Lower leg skin (tissue), 3 donors: ENCODE data around the gene UBE2E2.

Experiments
- CTCF ChIP-seq, 3 donors: fragments of 450-650 bp; IDR thresholded peaks; one replicate each; pipeline ENCODE4 v1.5.1; 2016; ENCODE audit warnings: antibody characterized with exemption in 3 of 3, mild to moderate bottlenecking in 3 of 3, moderate library complexity in 2 of 3
- POLR2A ChIP-seq, 2 donors: fragments of 450-650 bp; IDR thresholded peaks; one replicate each; pipeline ENCODE4 v1.6.1; 2016 to 2017; ENCODE audit warnings: antibody characterized with exemption in 2 of 2, mild to moderate bottlenecking in 1 of 2, moderate library complexity in 1 of 2

GRCh38 chr3:23600167-23600871, 397.2 kb downstream of the UBE2E2 start:
- TF ChIP-seq CTCF (IDR thresholded peaks at IDR 0.05) = no peak
- no peak for TF ChIP-seq POLR2A (IDR thresholded peaks at IDR 0.05)
